GM03348 (cell line): ENCODE data around the gene FADS1.

Experiments used
- DNase-seq: peaks from one replicate; pipeline ENCODE4 v3.0.0; 2012; ENCODE audit warnings: low spot score

The FADS1 gene

GRCh38 chr11:61760946-61761345, 55.9 kb downstream of the FADS1 start:
- DNase-seq = no peak

GRCh38 chr11:61757213-61757862, 59.5 kb downstream of the FADS1 start:
- DNase-seq = no peak

- no peak for DNase-seq
These were observed 60.2 kb downstream of the FADS1 start for GRCh38 chr11:61756452-61757212.

- DNase-seq = no peak
These were observed 60.7 kb downstream of the FADS1 start for GRCh38 chr11:61756147-61756451.

- DNase-seq = no peak
These were observed 62.0 kb downstream of the FADS1 start for GRCh38 chr11:61754534-61755482.

GRCh38 chr11:61753672-61754071, 63.1 kb downstream of the FADS1 start:
- DNase-seq = no peak

- no peak for DNase-seq
These were observed 63.8 kb downstream of the FADS1 start for GRCh38 chr11:61752925-61753521.

GRCh38 chr11:61752117-61752924, 64.5 kb downstream of the FADS1 start, which contains the start of gene MYRF:
Gene MYRF (plus strand): TSS chr11:61752636. CDS start chr11:61752745, 109 bp downstream.
- peak; percentile 92 for DNase-seq

- DNase-seq = no peak
These were observed 65.4 kb downstream of the FADS1 start for GRCh38 chr11:61751384-61751783.

GRCh38 chr11:61750631-61751273, 66.1 kb downstream of the FADS1 start:
- DNase-seq = no peak
